Ureter (tissue), 1 donor: ENCODE data around the gene TSC1. TPM values are rescaled to one million over a fixed set of nuclear protein-coding genes. Genes with fewer than 3 reads are reported as not detected.

Experiments used
- DNase-seq: peaks from one replicate; pipeline ENCODE4 v3.0.0-alpha.2; 2020; ENCODE audit warnings: low spot score
- total RNA-seq: library from RNA; stranded (reverse); gene quantifications from one replicate; pipeline ENCODE4 v1.2.4, GENCODE V29; 2023
- donor health status: DM: yes; HTN: yes; CAD: no.

The TSC1 gene
- total RNA-seq, 1 donor from 2014 or later: 72.8 TPM

GRCh38 chr9:132937463-132937901 lies 6.9 kb downstream of the TSC1 start:
- no peak for DNase-seq

- no peak for DNase-seq
Observed at GRCh38 chr9:132935026-132935425, 9.4 kb downstream of the TSC1 start.

- DNase-seq: no peak
Observed at GRCh38 chr9:132931178-132931735, 13.2 kb downstream of the TSC1 start.

GRCh38 chr9:132927704-132928103 lies 16.7 kb downstream of the TSC1 start:
- DNase-seq: no peak

- no peak for DNase-seq
Observed at GRCh38 chr9:132923346-132923902, 21.0 kb downstream of the TSC1 start.

- no peak for DNase-seq
Observed at GRCh38 chr9:132919614-132920268, 24.7 kb downstream of the TSC1 start.

- no peak for DNase-seq
Observed at GRCh38 chr9:132914924-132915323, 29.5 kb downstream of the TSC1 start.

GRCh38 chr9:132912131-132912530 lies 32.3 kb downstream of the TSC1 start:
- no peak for DNase-seq

- DNase-seq: no peak
Observed at GRCh38 chr9:132910376-132910775, 34.0 kb downstream of the TSC1 start.

GRCh38 chr9:132909311-132909710 lies 35.1 kb downstream of the TSC1 start:
- DNase-seq: no peak

GRCh38 chr9:132908635-132909034 lies 35.8 kb downstream of the TSC1 start:
- DNase-seq: no peak

GRCh38 chr9:132905726-132906125 lies 38.7 kb downstream of the TSC1 start:
- DNase-seq: no peak

- no peak for DNase-seq
Observed at GRCh38 chr9:132903574-132904492, 40.6 kb downstream of the TSC1 start.

- peak; percentile 73 for DNase-seq
Observed at GRCh38 chr9:132901858-132902831, 42.3 kb downstream of the TSC1 start.

GRCh38 chr9:132898051-132898450 lies 46.4 kb downstream of the TSC1 start:
- DNase-seq: no peak

- no peak for DNase-seq
Observed at GRCh38 chr9:132896906-132897305, 47.5 kb downstream of the TSC1 start.

GRCh38 chr9:132896264-132896663 lies 48.2 kb downstream of the TSC1 start:
- DNase-seq: no peak

GRCh38 chr9:132894862-132895835 lies 49.3 kb downstream of the TSC1 start:
- DNase-seq: no peak

- peak; percentile 52 for DNase-seq
Observed at GRCh38 chr9:132894346-132894745, 50.1 kb downstream of the TSC1 start.

GRCh38 chr9:132892400-132892799 lies 52.0 kb downstream of the TSC1 start:
- no peak for DNase-seq
